Adrenal gland (tissue), 5 donors: ENCODE results near the gene ZNF91.

Experiments
- CTCF ChIP-seq, 6 experiments: fragments of 450-650 bp in 4 of 6; fragments of 200-600 bp in 2 of 6; sonication (generic) in 1 of 6; IDR thresholded peaks; 1 replicate in 5 of 6; 2 replicates in 1 of 6; pipeline versions ENCODE4 v1.5.1 to v1.8.0; 2016 to 2021; ENCODE audit warnings: antibody characterized with exemption in 6 of 6, mild to moderate bottlenecking in 2 of 6, moderate library complexity in 1 of 6
- POLR2A ChIP-seq, 2 donors: fragments of 450-650 bp; IDR thresholded peaks; one replicate each; pipeline ENCODE4 v1.6.1; 2017; ENCODE audit warnings: antibody characterized with exemption in 2 of 2, mild to moderate bottlenecking in 2 of 2, moderate library complexity in 1 of 2
- donor health status: DM: no; HTN: no; CAD: no.

- TF ChIP-seq CTCF (IDR thresholded peaks at IDR 0.05): no peak
- TF ChIP-seq POLR2A (IDR thresholded peaks at IDR 0.05): no peak
These were observed 41.7 kb upstream of the ZNF91 start for GRCh38 chr19:23436944-23437343.
